ENCODE data around the gene PSMB5. TPM values are rescaled to one million over a fixed set of nuclear protein-coding genes. Genes with fewer than 3 reads are reported as not detected.
A peak's percentile ranks its signal among the peaks of the same experiment; 100 is the strongest.

Gene PSMB5
- total RNA-seq, 1 experiment from 2014 or later = 172 TPM

- DNase-seq = no peak
- Histone ChIP-seq H3K9me3 (no peaks in the 10 kb centered on the region), H3K27me3 (replicated peaks; ENCODE audit: control insufficient read depth, insufficient read depth, low read length) (no peaks in the 10 kb centered on the region), H3K4me3 (ENCODE audit: low read depth, low read length) (no peak overlapping the region), H3K4me1 (peaks cover 7% of the 10 kb centered on the region), H3K36me3 (ENCODE audit: control insufficient read depth, insufficient read depth, low read length) (no peaks in the 10 kb centered on the region)
- BruUV-seq (replicated peaks) = no TSS peak
- Mint-ChIP-seq H3K9me3 (ENCODE audit: unreplicated experiment) (no peaks in the 10 kb centered on the region), H3K4me1 (ENCODE audit: low read depth, unreplicated experiment) (peaks cover 15% of the 10 kb centered on the region), H3K27ac (ENCODE audit: unreplicated experiment) (no peak overlapping the region), H3K4me3 (ENCODE audit: unreplicated experiment) (no peak overlapping the region), H3K36me3 (ENCODE audit: insufficient read depth, unreplicated experiment) (peaks cover 33% of the 10 kb centered on the region), H3K27me3 (ENCODE audit: insufficient read depth, unreplicated experiment) (no peaks in the 10 kb centered on the region)
- CTCF ChIA-PET = interaction anchor here (1.0 to 3.8 kb wide), 6 partner anchors 48 to 82 kb away, joined by 6 to 27 read pairs (median 8); no protein-coding TSS in a partner anchor
- intact Hi-C loops (cut with micrococcal nuclease; ENCODE audit: unreplicated experiment) = loop anchor here (5.0 kb wide), 1 partner anchor 498 kb away; no protein-coding TSS in a partner anchor
- no peak for TF ChIP-seq CTCF (IDR thresholded peaks at IDR 0.05; ENCODE audit: insufficient read depth in 1 of 2, low read depth in 1 of 2, low read length in 1 of 2, severe bottlenecking in 1 of 2, unreplicated experiment in 1 of 2)
- POLR2A ChIA-PET = interaction anchor here (1.7 kb wide), 1 partner anchor 40 kb away, joined by 4 read pairs; the partner anchor contains the start of genes ACIN1 and C14orf119
These were observed 20.4 kb upstream of the PSMB5 start for GRCh38 chr14:23055147-23055550.

- Mint-ChIP-seq H3K36me3 (ENCODE audit: insufficient read depth, unreplicated experiment) (peaks cover 24% of the 10 kb centered on the region), H3K27ac (ENCODE audit: unreplicated experiment) (no peak overlapping the region), H3K27me3 (ENCODE audit: insufficient read depth, unreplicated experiment) (no peaks in the 10 kb centered on the region), H3K4me1 (ENCODE audit: low read depth, unreplicated experiment) (peaks cover 15% of the 10 kb centered on the region), H3K9me3 (ENCODE audit: unreplicated experiment) (no peaks in the 10 kb centered on the region), H3K4me3 (ENCODE audit: unreplicated experiment) (no peak overlapping the region)
- no peaks in the 10 kb centered on the region for H3K36me3 ChIP-seq (ENCODE audit: control insufficient read depth, insufficient read depth, low read length)
- no peak overlapping the region for H3K4me3 ChIP-seq (ENCODE audit: low read depth, low read length)
- peaks cover 7% of the 10 kb centered on the region for H3K4me1 ChIP-seq
- no peaks in the 10 kb centered on the region for H3K27me3 ChIP-seq (replicated peaks; ENCODE audit: control insufficient read depth, insufficient read depth, low read length)
- CTCF ChIA-PET = interaction anchor here (0.7 to 3.8 kb wide), 3 partner anchors 14 to 68 kb away, joined by 4 to 27 read pairs (median 5); no protein-coding TSS in a partner anchor
- BruUV-seq (replicated peaks) = no TSS peak
- intact Hi-C loops (cut with micrococcal nuclease; ENCODE audit: unreplicated experiment) = no loop called here
- no peak for DNase-seq
- POLR2A ChIA-PET = no interaction called here
- H3K9me3 ChIP-seq = no peaks in the 10 kb centered on the region
- TF ChIP-seq CTCF (IDR thresholded peaks at IDR 0.05; ENCODE audit: insufficient read depth in 1 of 2, low read depth in 1 of 2, low read length in 1 of 2, severe bottlenecking in 1 of 2, unreplicated experiment in 1 of 2) = peak in 1 of 2 experiments; percentile 18
These were observed 19.5 kb upstream of the PSMB5 start for GRCh38 chr14:23054000-23054811.

- no peak overlapping the region for H3K4me3 Mint-ChIP-seq (ENCODE audit: unreplicated experiment)
- intact Hi-C loops (cut with micrococcal nuclease; ENCODE audit: unreplicated experiment) = no loop called here
These were observed 18.7 kb upstream of the PSMB5 start for GRCh38 chr14:23053426-23053825.

More at GRCh38 chr14:23053426-23053825, 18.7 kb upstream of the PSMB5 start:
- Mint-ChIP-seq H3K27ac (ENCODE audit: unreplicated experiment) (no peak overlapping the region), H3K9me3 (ENCODE audit: unreplicated experiment) (no peaks in the 10 kb centered on the region), H3K4me1 (ENCODE audit: low read depth, unreplicated experiment) (peaks cover 15% of the 10 kb centered on the region), H3K27me3 (ENCODE audit: insufficient read depth, unreplicated experiment) (no peaks in the 10 kb centered on the region), H3K36me3 (ENCODE audit: insufficient read depth, unreplicated experiment) (peaks cover 16% of the 10 kb centered on the region)
- H3K36me3 ChIP-seq (ENCODE audit: control insufficient read depth, insufficient read depth, low read length) = no peaks in the 10 kb centered on the region
- no TSS peak for BruUV-seq (replicated peaks)
- no peak for TF ChIP-seq CTCF (IDR thresholded peaks at IDR 0.05; ENCODE audit: insufficient read depth in 1 of 2, low read depth in 1 of 2, low read length in 1 of 2, severe bottlenecking in 1 of 2, unreplicated experiment in 1 of 2)
- peaks cover 7% of the 10 kb centered on the region for H3K4me1 ChIP-seq
- DNase-seq = no peak
- CTCF ChIA-PET = interaction anchor here (0.7 to 3.8 kb wide), 3 partner anchors 15 to 67 kb away, joined by 4 to 27 read pairs (median 5); no protein-coding TSS in a partner anchor
- H3K27me3 ChIP-seq (replicated peaks; ENCODE audit: control insufficient read depth, insufficient read depth, low read length) = no peaks in the 10 kb centered on the region
- POLR2A ChIA-PET = no interaction called here
- no peak overlapping the region for H3K4me3 ChIP-seq (ENCODE audit: low read depth, low read length)
- no peaks in the 10 kb centered on the region for H3K9me3 ChIP-seq
